Measurements from ENCODE around the gene TRRAP.

The TRRAP gene

DNA sequence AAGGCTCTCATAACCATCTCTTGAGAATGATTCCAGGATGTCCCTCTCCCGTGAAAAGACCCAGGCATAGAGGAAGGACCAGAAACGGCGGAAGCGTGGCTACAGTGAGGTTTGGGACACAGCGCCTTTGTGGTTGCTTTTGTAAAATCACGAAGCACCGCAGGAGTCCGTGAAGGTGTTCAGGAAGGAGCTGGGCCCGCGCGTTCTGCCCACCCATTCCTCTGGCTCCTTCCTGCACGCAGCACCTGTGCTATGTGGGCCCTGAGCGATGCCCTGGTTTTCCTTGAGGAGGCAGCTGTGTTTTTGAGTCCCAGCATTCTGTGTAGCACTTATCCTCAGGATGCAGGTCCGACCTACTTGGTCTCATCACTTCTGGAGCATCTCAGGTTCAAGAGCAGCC is 112.8 kb downstream of the TRRAP start:
- no peak for DNase-seq (ENCODE audit: low spot score)

DNA sequence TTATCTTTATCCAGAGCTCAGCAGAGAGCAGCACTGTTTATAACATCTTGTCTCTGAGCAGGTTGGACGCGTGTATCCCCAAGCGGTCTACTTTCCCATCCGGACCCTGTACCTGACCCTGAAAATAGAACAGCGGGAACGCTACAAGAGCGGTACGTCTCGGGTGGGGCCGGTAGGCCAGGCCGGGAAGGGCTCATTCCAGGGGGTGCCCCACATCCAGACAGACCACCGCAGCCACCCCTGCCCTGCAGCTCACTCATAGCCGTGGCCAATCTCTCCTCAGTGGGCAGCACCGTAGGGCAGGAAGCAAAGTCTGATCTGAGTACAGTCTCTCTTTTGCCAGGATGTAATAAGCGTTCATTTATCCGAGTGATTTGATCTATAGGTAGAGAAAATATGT is 113.7 kb downstream of the TRRAP start:
- DNase-seq (ENCODE audit: low spot score): no peak

DNA sequence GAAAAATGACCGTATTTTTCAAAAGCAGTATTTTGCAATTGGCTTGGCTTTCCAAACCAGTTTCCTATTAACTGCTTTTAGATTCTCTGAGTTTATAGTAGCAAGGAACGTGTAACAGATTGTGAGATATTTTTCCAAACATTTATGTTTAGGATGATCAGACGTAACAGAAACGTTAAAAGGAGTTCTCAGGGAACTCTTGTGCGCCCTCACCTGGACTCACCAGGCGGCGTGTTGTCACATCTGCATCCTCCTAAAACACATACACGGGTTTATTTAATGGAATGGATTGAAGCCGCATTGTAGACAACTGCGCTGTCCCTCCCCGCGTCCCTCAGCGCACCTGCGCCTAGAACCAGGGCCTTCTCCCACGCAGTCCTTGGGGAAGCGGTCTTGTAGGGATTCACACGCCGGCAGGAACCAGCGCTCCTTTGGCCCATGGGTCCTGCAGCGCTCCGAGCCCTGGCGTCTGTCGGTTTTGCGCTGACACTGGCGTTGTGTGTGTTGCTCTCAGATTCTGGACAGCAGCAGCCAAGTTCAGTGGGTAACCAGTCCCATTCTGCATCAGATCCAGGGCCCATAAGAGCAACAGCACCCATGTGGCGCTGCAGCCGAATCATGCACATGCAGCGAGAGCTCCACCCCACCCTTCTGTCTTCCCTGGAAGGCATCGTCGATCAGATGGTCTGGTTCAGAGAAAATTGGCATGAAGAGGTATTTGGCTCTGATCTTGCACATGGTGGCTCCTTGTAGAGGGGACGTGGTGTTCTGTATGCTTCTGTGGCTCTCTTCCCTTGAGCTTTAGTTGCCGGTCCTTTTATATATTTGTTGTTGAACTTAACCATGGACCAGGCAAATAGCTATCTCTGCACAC is 114.9 kb downstream of the TRRAP start:
- DNase-seq (ENCODE audit: low spot score): peak; percentile 47

DNA sequence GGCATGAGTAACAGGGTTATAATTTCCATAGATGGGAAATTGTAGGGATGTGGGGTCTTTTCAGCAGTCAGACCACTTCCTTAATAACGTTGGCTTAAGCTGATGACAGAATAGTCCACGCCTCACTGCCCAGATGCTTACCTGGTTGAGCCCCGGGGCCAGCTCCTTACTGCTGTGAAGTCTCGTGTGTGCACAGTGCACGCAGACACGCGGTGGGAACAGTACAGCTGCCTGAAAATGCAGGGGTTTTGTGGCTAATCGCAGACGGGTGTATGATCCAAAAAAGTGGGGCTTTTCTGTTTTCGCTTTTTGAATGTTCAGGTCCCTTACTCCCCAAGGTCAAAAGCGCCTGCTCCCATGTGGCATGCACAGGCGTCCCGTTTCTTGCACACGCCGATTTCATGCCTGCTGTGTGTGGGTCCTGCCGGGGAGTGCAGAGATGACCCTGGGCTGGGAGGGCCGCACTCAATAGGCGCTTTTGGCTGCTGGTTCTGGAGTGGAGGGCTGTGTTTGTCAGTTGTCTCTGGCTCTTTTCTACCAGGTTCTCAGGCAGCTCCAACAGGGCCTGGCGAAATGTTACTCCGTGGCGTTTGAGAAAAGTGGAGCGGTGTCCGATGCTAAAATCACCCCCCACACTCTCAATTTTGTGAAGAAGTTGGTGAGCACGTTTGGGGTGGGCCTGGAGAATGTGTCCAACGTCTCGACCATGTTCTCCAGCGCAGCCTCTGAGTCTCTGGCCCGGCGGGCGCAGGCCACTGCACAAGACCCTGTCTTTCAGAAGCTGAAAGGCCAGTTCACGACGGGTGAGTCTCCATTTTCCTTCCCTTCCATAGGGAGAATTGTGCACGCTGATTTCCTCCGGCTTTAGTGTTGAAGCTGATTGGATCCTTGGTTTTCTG is 116.0 kb downstream of the TRRAP start:
- no peak for DNase-seq (ENCODE audit: low spot score)

DNA sequence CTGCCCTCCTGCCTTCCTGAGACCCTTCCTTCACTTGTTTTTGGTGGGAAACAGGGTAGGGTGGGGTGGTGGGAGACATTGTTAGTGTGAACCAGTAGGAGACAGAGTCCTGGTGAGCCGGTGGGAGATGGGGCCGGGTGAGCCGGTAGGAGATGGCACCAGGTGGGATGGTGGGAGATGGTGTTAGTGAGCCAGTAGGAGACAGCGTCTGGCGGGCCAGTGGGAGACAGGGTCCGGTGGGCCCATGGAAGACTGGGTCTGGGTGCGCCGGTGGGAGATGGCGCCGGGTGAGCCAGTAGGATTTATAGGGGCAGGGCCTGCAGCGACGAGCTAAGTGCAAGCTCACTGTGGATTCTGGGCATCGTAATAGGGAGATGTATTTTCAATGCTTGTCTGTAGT is 116.8 kb downstream of the TRRAP start:
- DNase-seq (ENCODE audit: low spot score): no peak

DNA sequence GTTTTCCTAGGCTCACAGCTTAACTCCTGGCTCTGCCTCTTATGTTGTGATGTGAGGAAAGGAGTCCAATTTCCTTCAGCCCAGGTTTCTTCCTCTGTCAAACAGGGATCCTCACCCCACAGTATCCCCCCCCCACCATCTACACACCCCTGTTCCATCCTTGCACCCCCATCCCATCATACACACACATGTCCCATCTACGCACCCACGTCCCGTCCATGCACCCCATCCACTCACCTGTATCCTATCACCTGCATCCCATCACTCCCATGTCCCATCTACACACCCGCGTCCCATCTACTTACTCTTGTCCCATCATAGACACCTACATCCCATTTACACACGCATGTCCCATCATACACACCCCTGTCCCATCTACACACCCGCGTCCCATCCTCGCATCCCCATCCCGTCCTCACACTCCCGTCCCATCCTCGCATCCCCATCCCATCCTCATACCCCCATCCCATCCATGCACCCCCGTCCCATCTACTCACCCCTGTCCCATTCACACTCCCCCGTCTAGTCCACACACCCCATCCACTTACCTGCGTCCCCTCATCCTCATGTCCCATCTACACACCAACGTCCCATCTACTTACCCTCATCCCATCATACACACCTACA is 117.3 kb downstream of the TRRAP start:
- DNase-seq (ENCODE audit: low spot score): no peak

DNA sequence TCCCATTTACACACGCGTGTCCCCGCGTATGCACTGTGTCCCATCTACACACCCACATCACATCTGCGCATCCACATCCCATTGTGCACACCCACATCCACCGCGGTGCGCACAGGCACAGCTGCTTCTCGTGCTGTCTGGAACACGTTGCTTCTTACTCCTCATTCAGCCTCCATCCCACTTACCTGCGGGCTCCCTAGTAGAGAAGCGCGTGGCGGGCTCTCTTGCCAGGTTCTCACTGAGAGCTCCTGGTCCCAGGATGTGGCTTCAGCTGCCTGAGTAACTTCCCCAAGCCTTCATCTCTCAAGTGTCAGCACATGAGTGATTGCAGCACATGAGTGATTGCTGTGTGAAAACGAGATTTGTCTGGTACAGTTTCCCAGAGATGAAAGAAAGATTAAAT is 117.8 kb downstream of the TRRAP start:
- DNase-seq (ENCODE audit: low spot score): no peak

DNA sequence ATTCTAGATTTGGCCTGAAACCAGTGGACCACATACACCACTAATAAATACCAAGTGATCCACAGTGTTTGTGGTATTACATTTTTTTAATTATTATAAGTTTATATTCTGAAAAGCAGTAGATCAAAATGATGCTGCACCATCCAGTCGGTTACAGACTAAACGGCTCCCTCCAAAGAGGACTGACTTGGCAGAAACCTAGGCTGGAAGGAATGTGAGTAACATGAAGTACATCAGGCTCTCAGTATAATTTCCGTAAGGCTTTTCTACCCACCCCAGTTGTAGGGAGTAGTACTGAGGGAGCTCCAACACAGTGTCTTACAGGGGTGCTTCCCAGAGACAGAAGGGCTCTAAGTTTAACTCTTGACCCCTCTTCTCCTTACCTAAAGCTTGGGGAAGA is 119.5 kb downstream of the TRRAP start:
- DNase-seq (ENCODE audit: low spot score): no peak

DNA sequence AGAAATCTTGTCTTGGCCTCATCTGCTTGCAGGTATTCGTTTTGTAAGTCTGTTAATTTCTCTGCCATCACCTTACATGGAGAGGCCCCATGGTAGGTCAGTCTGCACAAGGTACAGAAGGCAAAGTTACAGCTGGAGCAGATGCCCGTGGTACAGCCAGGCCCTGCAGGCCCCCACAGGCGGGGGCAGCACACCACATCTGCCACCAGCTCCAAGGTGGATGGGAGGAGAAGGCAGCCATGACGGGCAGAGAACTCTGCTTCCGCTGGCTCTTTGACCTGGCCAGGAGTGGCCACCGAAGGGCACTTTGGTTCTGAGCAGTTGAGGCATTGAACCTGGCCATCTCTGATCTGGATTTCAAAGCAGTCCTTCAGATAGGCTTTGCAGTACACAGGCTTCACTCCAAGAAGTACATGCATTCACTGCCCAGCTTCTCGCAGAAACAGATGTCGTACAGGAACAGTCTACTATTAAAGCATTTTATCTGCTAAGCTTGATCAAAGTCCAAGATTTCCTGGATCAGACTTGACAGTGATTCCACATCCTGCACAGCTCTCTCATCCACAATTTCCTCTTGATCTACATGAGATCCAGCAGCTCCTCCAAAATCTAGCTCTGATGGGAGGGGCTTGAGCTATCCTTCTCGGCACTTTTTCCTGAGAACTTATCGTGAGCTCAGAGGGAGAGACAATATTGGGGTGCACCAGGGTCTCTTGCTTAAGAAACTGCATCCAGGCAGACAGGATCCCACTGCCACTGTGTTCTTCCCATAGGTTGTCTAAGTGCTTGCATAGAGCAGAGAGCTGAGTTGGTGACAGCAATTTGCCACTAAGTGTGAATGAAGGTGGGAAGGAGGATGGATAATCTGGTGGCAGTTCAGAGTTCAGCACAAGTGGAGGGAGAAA is 120.7 kb downstream of the TRRAP start:
- no peak for DNase-seq (ENCODE audit: low spot score)

DNA sequence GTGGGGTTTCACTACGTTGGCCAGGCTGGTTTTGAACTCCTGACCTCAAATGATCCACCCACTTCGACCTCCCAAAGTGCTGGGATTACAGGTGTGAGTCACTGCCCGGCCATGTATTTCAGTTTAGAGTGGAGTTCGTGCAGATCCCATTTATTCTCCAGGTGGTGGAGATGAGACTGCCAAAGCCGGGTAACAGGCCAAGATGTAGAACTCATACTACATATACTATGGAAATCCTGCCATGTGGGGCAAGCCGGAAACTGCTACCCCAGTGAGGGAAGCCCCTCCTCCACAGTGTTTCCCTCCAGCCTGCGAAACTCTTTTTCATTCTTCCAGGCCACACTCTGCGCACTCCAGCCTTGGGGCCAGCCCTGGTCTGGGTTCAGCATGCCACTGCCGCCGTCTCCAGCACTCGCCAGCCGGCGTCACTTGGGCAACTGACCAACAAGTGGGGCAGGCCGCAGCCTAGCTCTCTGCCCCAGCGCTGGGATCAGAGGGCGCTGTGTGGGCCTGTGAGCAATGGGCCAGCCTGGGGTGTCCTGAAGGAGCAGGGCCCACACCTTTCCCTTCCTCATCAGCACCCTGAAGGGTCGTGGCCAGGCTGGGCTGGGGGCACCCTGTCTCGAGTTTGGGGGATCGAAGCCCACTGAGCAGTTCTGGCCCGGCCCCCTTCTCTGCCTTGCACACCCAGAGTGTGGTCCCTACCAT is 122.0 kb downstream of the TRRAP start:
- DNase-seq (ENCODE audit: low spot score): no peak

DNA sequence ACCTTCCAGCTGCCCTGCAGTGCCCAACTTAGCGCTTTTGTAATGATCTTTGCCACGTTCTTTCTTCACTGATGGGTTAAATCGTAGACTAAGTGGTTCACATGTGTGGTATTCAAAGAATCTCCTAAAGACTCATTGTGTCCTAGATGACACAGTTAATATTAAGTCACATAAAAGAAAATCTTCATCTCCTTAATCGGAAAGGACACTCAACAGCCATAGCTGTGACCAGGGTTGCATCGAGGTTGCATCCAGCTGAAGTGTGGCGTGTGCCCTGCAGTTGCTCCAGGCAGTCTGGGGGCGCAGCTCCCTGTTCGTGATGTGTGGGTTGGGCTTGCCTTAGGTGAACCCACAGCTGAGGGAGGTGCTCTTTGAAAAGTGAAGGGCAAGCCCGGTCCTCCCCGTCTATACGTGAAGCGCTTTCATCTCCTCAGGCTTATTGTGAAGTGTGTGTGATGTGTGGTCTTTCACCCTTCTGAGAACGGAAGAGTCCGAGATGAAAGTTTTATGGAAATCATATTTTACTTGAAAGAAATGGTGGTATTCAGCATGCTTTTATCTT is 122.7 kb downstream of the TRRAP start:
- no peak for DNase-seq (ENCODE audit: low spot score)

DNA sequence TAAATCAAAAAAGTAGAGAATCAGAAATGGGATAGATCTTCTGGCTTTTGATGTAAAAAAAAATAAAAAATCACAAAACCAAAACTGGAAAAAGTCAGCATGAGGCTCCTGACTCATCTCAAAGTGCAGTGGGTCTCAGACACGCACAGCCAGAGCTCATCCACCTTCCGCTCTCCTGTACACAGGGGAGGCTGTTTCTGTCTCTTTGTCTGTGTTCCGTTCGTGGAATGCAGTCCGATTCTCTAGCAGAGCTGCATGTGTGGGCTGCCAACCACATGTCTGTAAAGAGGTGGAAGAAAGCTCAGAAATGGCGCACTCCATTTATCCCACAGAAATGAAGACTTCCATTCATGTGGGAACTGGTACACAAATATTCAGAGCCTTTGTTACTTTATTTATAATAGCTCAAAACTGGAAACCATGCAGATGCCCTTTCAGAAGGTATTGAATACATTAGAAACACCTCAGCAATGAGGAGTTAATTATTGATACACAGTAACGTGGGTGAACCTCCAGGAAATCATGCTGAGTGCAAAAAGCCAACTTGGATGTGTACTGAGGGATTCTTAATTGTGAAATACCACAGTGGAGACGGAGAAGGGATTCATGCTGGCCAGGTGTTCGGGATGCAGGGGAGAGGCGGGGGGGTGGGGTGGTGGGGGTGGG is 123.3 kb downstream of the TRRAP start:
- no peak for DNase-seq (ENCODE audit: low spot score)

DNA sequence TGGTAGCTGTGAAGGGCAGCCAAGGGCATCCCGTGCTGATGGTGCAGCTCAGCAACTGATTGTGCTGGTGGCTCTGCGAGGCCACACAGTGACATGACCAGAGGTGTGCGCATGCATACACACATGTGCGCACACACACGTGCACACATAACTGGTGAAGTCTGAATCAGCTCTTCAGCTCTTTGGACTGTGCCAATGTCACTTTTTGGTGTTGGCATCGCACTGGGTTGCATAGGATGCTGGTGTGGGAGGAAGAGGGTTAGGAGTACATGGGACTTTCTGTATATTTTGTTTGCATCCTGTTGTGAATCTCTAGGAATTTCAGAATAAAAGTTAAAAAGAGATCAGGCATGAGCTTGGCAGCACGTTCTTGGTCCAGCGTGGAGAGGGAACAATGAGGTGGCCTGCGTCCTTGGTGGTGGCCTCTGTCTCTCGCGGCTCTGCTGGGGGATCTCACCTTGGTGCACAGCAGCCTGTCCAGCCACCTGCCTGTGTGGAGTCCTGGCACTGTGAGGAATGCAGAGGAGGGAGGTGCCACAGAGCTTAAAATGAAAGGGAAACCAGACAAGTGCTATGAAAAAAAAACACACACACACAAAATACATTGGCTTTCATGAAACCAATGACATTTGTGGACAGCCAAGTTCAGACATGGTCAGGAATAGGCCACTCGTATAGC is 124.0 kb downstream of the TRRAP start:
- no peak for DNase-seq (ENCODE audit: low spot score)

DNA sequence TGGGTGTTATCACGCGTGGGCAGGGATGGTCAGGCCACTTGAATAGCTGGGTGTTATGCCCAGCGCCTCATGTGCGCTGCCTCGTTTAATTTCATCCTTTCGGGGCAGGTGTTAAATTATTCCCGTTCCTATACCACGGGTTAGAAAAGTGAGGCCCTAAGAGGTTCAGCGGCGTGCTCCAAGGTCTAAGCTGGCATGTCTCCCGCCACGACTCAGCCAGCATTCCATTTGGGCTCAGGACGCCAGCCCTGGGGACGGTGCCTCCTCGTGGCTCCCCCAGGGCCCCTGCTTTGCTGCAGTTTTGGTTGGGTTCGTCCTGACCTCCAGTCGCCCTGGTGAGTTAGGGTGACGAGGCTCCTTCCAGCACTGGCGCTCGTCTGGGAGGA is 124.5 kb downstream of the TRRAP start:
- no peak for DNase-seq (ENCODE audit: low spot score)

DNA sequence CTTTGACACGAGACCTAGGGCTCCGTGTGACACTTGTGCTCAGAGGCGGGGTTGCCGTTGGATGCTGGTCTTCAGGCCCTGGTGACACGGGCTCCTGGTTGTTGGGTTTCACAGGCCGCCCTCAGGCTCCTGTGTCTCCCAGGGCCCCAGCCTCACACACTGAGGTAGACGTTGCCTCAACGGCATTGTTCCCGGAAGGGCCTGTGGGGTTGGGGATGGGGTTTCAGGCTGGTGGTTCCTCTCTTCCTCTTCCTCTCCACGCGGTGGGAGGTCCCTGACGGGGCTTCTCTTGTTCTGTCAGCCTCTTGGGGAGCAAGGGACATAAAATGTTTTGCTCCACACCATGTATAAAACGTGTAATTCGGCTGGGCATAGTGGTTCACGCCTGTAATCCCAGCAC is 125.1 kb downstream of the TRRAP start:
- no peak for DNase-seq (ENCODE audit: low spot score)

DNA sequence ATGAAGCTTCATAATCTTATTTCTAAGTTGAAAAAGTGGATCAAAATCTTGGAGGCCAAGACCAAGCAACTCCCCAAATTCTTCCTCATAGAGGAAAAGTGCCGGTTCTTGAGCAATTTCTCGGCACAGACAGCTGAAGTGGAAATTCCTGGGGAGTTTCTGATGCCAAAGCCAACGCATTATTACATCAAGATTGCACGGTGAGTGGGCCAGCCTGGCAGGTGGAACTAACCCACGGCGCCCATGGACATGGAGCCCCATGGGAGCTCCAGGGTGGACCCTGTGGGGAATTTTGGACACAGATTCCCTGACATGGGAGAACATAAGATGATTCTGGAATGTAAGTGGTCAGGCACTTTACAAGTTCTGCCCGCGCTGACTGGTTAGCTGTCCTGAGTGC is 125.9 kb downstream of the TRRAP start:
- DNase-seq (ENCODE audit: low spot score): no peak

DNA sequence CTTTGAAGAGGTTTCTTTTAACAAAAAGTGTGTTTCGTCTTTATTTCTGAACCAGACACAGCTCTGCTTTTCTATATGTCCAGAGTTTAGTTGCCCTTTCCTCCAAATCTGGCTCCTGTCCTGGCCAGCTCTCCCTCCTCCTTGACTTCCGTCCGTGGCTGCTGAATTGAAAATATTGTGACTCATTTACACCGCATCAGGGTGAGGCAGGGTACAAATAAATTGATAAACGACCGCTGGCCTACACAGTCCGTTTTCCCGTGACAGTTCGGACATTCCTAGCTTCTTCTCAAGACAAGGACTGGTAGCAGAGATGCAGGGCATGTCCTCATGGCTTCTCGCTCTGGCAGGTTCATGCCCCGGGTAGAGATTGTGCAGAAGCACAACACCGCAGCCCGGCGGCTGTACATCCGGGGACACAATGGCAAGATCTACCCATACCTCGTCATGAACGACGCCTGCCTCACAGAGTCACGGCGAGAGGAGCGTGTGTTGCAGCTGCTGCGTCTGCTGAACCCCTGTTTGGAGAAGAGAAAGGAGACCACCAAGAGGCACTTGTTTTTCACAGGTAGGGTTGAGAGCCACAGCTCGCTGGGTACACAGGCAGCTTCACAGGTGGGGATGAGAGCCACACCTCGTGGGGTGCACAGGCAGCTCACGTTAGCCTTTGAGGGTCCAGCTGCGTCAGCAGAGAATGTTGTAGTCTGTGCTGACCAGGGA is 126.6 kb downstream of the TRRAP start:
- DNase-seq (ENCODE audit: low spot score): no peak

DNA sequence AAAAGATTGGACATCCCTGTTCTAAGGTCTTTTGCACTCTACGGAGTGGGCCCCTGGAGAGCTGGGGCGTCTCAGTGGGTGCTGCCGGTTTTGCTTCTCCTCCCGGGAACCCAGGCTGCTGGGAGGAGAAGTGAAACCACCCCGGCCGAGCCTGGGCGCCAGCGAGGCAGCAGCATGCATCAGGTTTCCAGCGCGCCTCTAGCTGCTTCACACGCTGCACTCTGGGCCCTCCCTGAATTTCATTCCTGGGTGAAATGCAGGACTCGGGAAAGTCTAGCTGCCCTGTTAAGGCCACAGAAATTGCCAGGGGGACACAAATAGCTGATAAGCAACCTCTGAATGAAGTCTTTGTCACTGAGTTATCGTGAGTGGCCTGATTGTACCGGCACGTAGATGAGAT is 127.4 kb downstream of the TRRAP start:
- DNase-seq (ENCODE audit: low spot score): no peak
